Right lobe of liver (tissue), 4 donors: Measurements from ENCODE around the gene MSANTD1.

Source experiments
- POLR2A ChIP-seq: fragments of 450-650 bp; IDR thresholded peaks from one replicate; pipeline ENCODE4 v1.6.1; 2017; ENCODE audit warnings: antibody characterized with exemption, mild to moderate bottlenecking
- TF ChIP-seq, protein P1 (sequence below), 4 donors: fragments of 200-600 bp in 3 of 4; fragments of 450-650 bp in 1 of 4; IDR thresholded peaks; one replicate each; pipeline versions ENCODE4 v1.5.1 to v1.8.0; 2016 to 2022; ENCODE audit warnings: antibody characterized with exemption in 4 of 4, mild to moderate bottlenecking in 2 of 4
- donor health status: DM: no; HTN: no; CAD: no.
- donor health status: DM: no; HTN: no; CAD: no.
- donor health status: DM: no; HTN: yes; CAD: no.

DNA sequence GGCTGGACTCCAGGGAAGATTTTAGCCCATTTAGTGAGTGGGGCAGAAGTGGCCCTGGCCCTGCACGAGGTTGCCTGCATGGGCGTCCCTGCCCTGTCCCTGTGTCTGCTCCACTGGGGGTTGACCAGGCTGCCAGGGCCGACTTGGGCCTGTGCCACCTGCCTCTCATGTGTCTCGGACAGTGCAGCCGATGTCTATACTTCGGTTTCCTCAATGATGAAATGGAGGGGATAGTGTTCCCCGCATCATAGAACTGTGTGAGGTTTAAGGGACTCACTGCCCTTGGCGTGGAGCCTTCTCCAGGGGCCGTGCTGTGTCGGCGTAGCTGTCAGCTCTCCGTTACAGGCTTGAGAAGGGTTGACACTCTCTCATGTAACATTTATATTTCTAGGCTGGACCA, 27.0 kb upstream of the MSANTD1 start:
- no peak for TF ChIP-seq POLR2A
- TF ChIP-seq, protein P1, sequence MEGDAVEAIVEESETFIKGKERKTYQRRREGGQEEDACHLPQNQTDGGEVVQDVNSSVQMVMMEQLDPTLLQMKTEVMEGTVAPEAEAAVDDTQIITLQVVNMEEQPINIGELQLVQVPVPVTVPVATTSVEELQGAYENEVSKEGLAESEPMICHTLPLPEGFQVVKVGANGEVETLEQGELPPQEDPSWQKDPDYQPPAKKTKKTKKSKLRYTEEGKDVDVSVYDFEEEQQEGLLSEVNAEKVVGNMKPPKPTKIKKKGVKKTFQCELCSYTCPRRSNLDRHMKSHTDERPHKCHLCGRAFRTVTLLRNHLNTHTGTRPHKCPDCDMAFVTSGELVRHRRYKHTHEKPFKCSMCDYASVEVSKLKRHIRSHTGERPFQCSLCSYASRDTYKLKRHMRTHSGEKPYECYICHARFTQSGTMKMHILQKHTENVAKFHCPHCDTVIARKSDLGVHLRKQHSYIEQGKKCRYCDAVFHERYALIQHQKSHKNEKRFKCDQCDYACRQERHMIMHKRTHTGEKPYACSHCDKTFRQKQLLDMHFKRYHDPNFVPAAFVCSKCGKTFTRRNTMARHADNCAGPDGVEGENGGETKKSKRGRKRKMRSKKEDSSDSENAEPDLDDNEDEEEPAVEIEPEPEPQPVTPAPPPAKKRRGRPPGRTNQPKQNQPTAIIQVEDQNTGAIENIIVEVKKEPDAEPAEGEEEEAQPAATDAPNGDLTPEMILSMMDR (IDR thresholded peaks at IDR 0.05): no peak
